Naive thymus-derived CD8-positive, alpha-beta T cell (primary cell): ENCODE measurements around the gene HOXA7. TPM values are rescaled to one million over a fixed set of nuclear protein-coding genes. Genes with fewer than 3 reads are reported as not detected.

Experiments used
- ATAC-seq, 2 donors: fragments of 150-1000 bp; cut with Tn5 transposase in 1 of 2; sonication (Bioruptor Pico), chemical (Tn5 transposase) in 1 of 2; 1 replicate in 1 of 2; 2 replicates in 1 of 2; pipeline ENCODE4 v1.10.0; 2021; ENCODE audit warnings: mild to moderate bottlenecking in 2 of 2, moderate library complexity in 2 of 2
- POLR2A ChIA-PET: fragments of 350-600 bp; sonication (Branson Sonifier 250); formaldehyde crosslinking; loops from one replicate; lab custom pipeline; 2021; ENCODE audit warnings: antibody characterized with exemption; lab: Charles Lee
- DNase-seq, 10 donors: peaks; one replicate each; pipeline versions ENCODE4 v3.0.0 to v3.0.0-alpha.2; 2020 to 2022
- H3K27ac Mint-ChIP-seq, 10 donors: one replicate each; pipeline ENCODE4 v1.8.0; 2020 to 2022; ENCODE audit warnings: mild to moderate bottlenecking in 10 of 10, mixed read lengths in 10 of 10, moderate library complexity in 4 of 10, inconsistent platforms in 1 of 10
- H3K27me3 Mint-ChIP-seq, 5 donors: one replicate each; pipeline ENCODE4 v1.8.0; 2021 to 2022; ENCODE audit warnings: mixed read lengths in 5 of 5
- H3K36me3 Mint-ChIP-seq, 3 donors: one replicate each; pipeline ENCODE4 v1.8.0; 2020 to 2022; ENCODE audit warnings: mixed read lengths in 3 of 3, mild to moderate bottlenecking in 2 of 3, inconsistent platforms in 1 of 3
- H3K4me1 Mint-ChIP-seq, 4 donors: one replicate each; pipeline ENCODE4 v1.8.0; 2021 to 2022; ENCODE audit warnings: mixed read lengths in 4 of 4
- H3K4me3 Mint-ChIP-seq, 10 donors: one replicate each; pipeline ENCODE4 v1.8.0; 2020 to 2022; ENCODE audit warnings: mild to moderate bottlenecking in 10 of 10, mixed read lengths in 10 of 10, moderate library complexity in 6 of 10, inconsistent platforms in 1 of 10
- H3K9me3 Mint-ChIP-seq, 9 donors: one replicate each; pipeline ENCODE4 v1.8.0; 2020 to 2022; ENCODE audit warnings: mixed read lengths in 9 of 9, mild to moderate bottlenecking in 3 of 9, inconsistent platforms in 1 of 9, moderate library complexity in 1 of 9
- polyA plus RNA-seq, 3 donors: library from polyadenylated mRNA; unstranded; fragments of 300-500 nt; fragmentation: Illumina TruSeq; gene quantifications; one replicate each; pipeline ENCODE4 v1.2.3, GENCODE V29; 2021
- total RNA-seq, 8 experiments: library from RNA in 2 of 8; stranded (reverse) in 2 of 8; gene quantifications; one replicate each; pipeline ENCODE4 v1.2.3 and lab custom pipeline; 2021 to 2026

HOXA7 gene
- total and polyA plus RNA-seq, 5 experiments from 2014 or later: not detected

- Mint-ChIP-seq H3K4me3 (peak overlapping the region; percentile 47 to 84 (median 76)), H3K9me3 (peaks cover 0 to 2% (median 0%) of the 10 kb centered on the region in 9 donors), H3K27ac (peak overlapping the region in 2 of 10 donors; percentile 43 to 69), H3K36me3 (no peaks in the 10 kb centered on the region), H3K27me3 (peaks cover 39 to 82% (median 60%) of the 10 kb centered on the region in 5 donors), H3K4me1 (peaks cover 23 to 41% (median 33%) of the 10 kb centered on the region in 4 donors)
- DNase-seq: peak in 1 of 10 donors; percentile 37
- ATAC-seq: no peak
- POLR2A ChIA-PET: interaction anchor here (0.6 kb wide), 2 partner anchors 22 to 515 kb away, joined by 3 to 5 read pairs; no protein-coding TSS in a partner anchor
Observed at GRCh38 chr7:27148031-27148755, 8.3 kb downstream of the HOXA7 start.

- Mint-ChIP-seq H3K4me1 (peaks cover 23 to 38% (median 32%) of the 10 kb centered on the region in 4 donors), H3K27ac (peak within 1 kb of the TSS in 2 of 10 donors; percentile 43 to 69), H3K27me3 (peaks cover 41 to 83% (median 61%) of the 10 kb centered on the region in 5 donors), H3K36me3 (no peaks in the 10 kb centered on the region), H3K4me3 (peak within 1 kb of the TSS; percentile 47 to 84 (median 76)), H3K9me3 (peaks cover 0 to 2% (median 0%) of the 10 kb centered on the region in 9 donors)
- POLR2A ChIA-PET: interaction anchor here (0.6 kb wide), 1 partner anchor 516 kb away, joined by 5 read pairs; no protein-coding TSS in a partner anchor
- no peak for ATAC-seq
- peak in 1 of 10 donors; percentile 27 for DNase-seq
Observed at GRCh38 chr7:27147199-27148030, 9.1 kb downstream of the HOXA7 start, which contains the start of gene HOXA6. HOXA6 (minus strand) TSS chr7:27147774; CDS start chr7:27147749, 25 bp downstream.

- no peaks in the 10 kb centered on the region for H3K36me3 Mint-ChIP-seq
Observed at GRCh38 chr7:27146491-27147198, 9.8 kb downstream of the HOXA7 start.

GRCh38 chr7:27145914-27146412, 10.5 kb downstream of the HOXA7 start:
- Mint-ChIP-seq H3K36me3 (no peaks in the 10 kb centered on the region), H3K4me1 (peaks cover 14 to 24% (median 18%) of the 10 kb centered on the region in 4 donors), H3K9me3 (peaks cover 0 to 2% (median 0%) of the 10 kb centered on the region in 9 donors), H3K27me3 (peaks cover 34 to 83% (median 54%) of the 10 kb centered on the region in 5 donors), H3K27ac (no peak overlapping the region), H3K4me3 (no peak overlapping the region)
- POLR2A ChIA-PET: no interaction called here
- ATAC-seq (no peak), DNase-seq (no peak)

More at GRCh38 chr7:27146491-27147198, 9.8 kb downstream of the HOXA7 start:
- Mint-ChIP-seq H3K9me3 (peaks cover 0 to 2% (median 0%) of the 10 kb centered on the region in 9 donors), H3K4me3 (peak overlapping the region in 2 of 10 donors; percentile 11 to 55), H3K27ac (no peak overlapping the region), H3K27me3 (peaks cover 37 to 83% (median 59%) of the 10 kb centered on the region in 5 donors), H3K4me1 (peaks cover 19 to 31% (median 25%) of the 10 kb centered on the region in 4 donors)
- POLR2A ChIA-PET: no interaction called here
- DNase-seq (peak in 1 of 10 donors; percentile 9), ATAC-seq (no peak)

GRCh38 chr7:27145165-27145913, 11.1 kb downstream of the HOXA7 start:
- Mint-ChIP-seq H3K27me3 (peaks cover 34 to 79% (median 48%) of the 10 kb centered on the region in 5 donors), H3K36me3 (no peaks in the 10 kb centered on the region), H3K27ac (no peak overlapping the region), H3K4me3 (no peak overlapping the region), H3K9me3 (peaks cover 0 to 2% (median 0%) of the 10 kb centered on the region in 9 donors), H3K4me1 (peaks cover 10 to 19% (median 12%) of the 10 kb centered on the region in 4 donors)
- peak in 1 of 10 donors; percentile 24 for DNase-seq
- POLR2A ChIA-PET: interaction anchor here (1.4 kb wide), 1 partner anchor 10 kb away, joined by 4 read pairs; no protein-coding TSS in a partner anchor
- no peak for ATAC-seq

GRCh38 chr7:27144781-27145164, 11.7 kb downstream of the HOXA7 start:
- Mint-ChIP-seq H3K27me3 (peaks cover 32 to 79% (median 49%) of the 10 kb centered on the region in 5 donors), H3K4me1 (peaks cover 7 to 15% (median 11%) of the 10 kb centered on the region in 4 donors), H3K4me3 (no peak overlapping the region), H3K27ac (no peak overlapping the region), H3K36me3 (no peaks in the 10 kb centered on the region), H3K9me3 (peaks cover 0 to 2% (median 0%) of the 10 kb centered on the region in 9 donors)
- no peak for ATAC-seq
- POLR2A ChIA-PET: interaction anchor here (1.4 kb wide), 1 partner anchor 10 kb away, joined by 4 read pairs; no protein-coding TSS in a partner anchor
- no peak for DNase-seq

- DNase-seq (no peak), ATAC-seq (no peak)
- Mint-ChIP-seq H3K4me1 (peaks cover 7 to 15% (median 11%) of the 10 kb centered on the region in 4 donors), H3K4me3 (no peak overlapping the region), H3K9me3 (peaks cover 0 to 2% (median 0%) of the 10 kb centered on the region in 9 donors), H3K27me3 (peaks cover 29 to 75% (median 49%) of the 10 kb centered on the region in 5 donors), H3K27ac (no peak overlapping the region), H3K36me3 (no peaks in the 10 kb centered on the region)
- POLR2A ChIA-PET: interaction anchor here (1.4 kb wide), 1 partner anchor 11 kb away, joined by 4 read pairs; no protein-coding TSS in a partner anchor
Observed at GRCh38 chr7:27143950-27144780, 12.3 kb downstream of the HOXA7 start.

GRCh38 chr7:27143023-27143949, 13.2 kb downstream of the HOXA7 start, which contains the start of gene HOXA5:
HOXA5 (minus strand) TSS chr7:27143681; CDS start chr7:27143607, 74 bp downstream.
- Mint-ChIP-seq H3K27me3 (peaks cover 31 to 75% (median 49%) of the 10 kb centered on the region in 5 donors), H3K36me3 (no peaks in the 10 kb centered on the region), H3K9me3 (peaks cover 0 to 2% (median 0%) of the 10 kb centered on the region in 9 donors), H3K4me3 (peak within 1 kb of the TSS in 7 of 10 donors; percentile 20 to 48 (median 43)), H3K4me1 (peaks cover 5 to 12% (median 8%) of the 10 kb centered on the region in 4 donors), H3K27ac (peak within 1 kb of the TSS in 1 of 10 donors; percentile 44)
- DNase-seq: no peak
- ATAC-seq: no peak
- POLR2A ChIA-PET: interaction anchor here (1.4 kb wide), 1 partner anchor 12 kb away, joined by 4 read pairs; no protein-coding TSS in a partner anchor

GRCh38 chr7:27142580-27143022, 13.9 kb downstream of the HOXA7 start:
- Mint-ChIP-seq H3K36me3 (no peaks in the 10 kb centered on the region), H3K27me3 (peaks cover 28 to 75% (median 52%) of the 10 kb centered on the region in 5 donors), H3K9me3 (peaks cover 0 to 2% (median 0%) of the 10 kb centered on the region in 9 donors), H3K4me1 (peaks cover 0 to 7% (median 5%) of the 10 kb centered on the region in 4 donors), H3K4me3 (peak overlapping the region in 6 of 10 donors; percentile 29 to 48 (median 44)), H3K27ac (peak overlapping the region in 1 of 10 donors; percentile 44)
- DNase-seq (no peak), ATAC-seq (no peak)
- POLR2A ChIA-PET: no interaction called here
